Measurements from ENCODE around the gene OLIG1.

The OLIG1 gene

DNA sequence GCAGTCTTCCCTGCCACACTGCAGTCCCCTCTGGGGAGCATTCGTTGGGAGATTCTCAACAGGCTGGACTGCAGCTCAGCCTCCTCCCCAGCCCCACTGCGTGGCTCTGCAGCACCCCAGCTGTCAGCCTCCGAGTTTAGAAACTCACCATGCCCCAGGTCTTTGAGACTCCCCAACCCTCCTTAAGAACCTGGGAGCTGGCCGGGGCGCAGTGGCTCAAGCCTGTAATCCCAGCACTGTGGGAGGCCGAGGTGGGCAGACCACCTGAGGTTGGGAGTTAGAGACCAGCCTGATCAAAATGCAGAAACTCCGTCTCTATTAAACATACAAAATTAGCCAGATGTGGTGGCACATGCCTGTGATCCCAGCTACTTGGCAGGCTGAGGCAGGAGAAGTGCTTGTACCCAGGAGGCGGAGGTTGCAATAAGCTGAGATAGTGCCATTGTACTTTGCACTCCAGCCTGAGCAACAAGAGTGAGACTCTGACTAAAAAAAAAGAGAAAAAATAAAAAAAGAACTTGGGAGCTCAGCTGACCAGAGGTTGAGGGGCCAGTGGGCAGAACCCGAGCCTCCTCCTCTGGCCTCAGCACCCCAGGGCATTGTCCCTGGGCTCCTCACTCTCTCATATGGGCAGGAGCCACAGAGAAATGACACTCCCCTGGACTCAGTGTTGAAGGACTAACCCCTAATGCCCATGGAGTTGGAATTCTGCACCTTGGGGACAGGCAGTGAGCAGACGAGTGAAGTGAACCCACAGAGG is 38.6 kb upstream of the OLIG1 start:
- DNase-seq (ENCODE audit: low read depth), result no peak

DNA sequence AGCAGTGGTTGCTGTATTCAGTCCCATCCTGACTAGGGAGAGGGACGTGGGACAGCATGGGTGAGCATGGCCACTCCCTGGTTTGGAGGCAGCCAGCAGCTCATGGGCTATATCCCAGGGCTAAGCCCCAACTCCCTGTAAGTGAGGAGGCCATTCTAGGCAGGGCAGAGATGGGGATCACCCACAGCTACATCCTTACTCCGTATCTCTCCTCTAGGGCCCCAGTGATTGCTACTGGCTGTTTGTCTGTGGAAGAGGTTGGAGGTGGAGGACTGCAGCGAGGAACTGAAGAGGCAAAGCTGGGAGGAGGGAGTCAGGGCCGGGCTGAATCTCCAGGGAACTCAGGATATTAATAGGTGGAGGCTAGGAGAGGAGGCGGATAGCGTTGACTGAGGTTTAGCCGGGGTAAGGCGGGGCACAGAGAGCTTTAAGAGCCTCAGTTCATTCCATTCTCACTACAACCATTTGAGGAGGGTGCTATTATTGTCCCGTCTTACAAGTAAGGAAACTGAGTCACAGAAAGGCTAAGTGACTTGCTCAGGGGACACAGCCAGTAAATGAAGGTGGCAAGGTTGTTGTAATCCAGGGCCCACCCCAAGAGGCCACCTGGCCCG is 37.4 kb upstream of the OLIG1 start:
- DNase-seq (ENCODE audit: low read depth), result no peak

- DNase-seq (ENCODE audit: low read depth), result no peak
Measured at GRCh38 chr21:33033094-33033951, 36.6 kb upstream of the OLIG1 start.

DNA sequence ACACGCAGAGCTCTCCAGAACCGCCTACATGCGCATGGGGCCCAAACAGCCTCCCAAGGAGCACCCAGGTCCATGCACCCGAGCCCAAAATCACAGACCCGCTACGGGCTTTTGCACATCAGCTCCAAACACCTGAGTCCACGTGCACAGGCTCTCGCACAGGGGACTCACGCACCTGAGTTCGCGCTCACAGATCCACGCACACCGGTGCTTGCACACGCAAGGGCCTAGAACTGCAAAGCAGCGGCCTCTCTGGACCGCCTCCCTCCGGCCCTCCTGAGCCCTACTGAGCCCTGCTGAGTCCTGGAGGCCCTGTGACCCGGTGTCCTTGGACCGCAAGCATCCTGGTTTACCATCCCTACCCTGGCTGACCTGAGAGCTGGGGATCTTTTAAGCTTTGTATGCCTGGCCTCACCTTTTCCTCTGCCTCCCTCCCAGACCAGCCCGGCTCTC is 36.0 kb upstream of the OLIG1 start:
- no peak for DNase-seq (ENCODE audit: low read depth)

- DNase-seq (ENCODE audit: low read depth), result no peak
Measured at GRCh38 chr21:33035147-33035546, 34.8 kb upstream of the OLIG1 start.

GRCh38 chr21:33036430-33037162 is 33.3 kb upstream of the OLIG1 start:
- DNase-seq (ENCODE audit: low read depth), result no peak

DNA sequence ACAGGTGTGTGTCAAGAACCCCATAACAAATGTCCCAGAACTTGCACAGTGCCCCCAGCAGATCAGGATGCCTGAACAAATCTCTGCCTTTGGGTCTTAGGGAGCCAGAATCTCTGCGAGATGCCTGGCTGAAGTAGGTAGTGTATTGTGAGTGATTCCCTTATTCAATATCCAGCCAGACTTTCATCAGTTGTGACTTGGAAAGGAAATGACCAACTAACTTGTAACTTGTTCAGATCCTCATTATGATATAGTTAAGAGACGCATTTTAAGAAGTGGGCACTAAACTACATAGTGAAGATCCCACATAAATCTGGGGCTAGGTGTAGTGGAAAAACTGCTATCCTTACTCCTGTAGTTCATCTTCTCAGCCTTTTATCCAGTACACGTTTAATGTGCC is 32.4 kb upstream of the OLIG1 start:
- no peak for DNase-seq (ENCODE audit: low read depth)

GRCh38 chr21:33039536-33039935 is 30.4 kb upstream of the OLIG1 start:
- DNase-seq (ENCODE audit: low read depth), result no peak

GRCh38 chr21:33040215-33040614 is 29.7 kb upstream of the OLIG1 start:
- no peak for DNase-seq (ENCODE audit: low read depth)

DNA sequence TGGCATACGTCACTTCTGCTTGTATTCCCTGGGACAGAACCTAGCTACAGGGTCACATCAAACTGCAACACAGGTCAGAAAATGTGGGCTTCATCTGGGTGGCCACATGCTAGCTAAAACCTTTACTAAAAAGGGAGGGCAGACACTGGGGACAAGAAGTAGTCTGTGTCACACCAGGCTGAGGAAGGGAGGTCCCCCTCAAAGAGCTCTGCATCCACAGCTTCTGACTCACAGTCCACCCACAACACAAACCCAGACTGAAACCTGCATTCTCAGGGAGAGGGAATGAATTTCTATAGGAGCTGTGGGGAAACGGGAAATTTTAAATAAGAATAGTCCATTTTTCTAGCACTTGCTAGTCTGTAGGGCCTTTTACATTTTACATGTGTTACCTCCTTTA is 28.0 kb upstream of the OLIG1 start:
- DNase-seq (ENCODE audit: low read depth), result no peak

- DNase-seq (ENCODE audit: low read depth), result no peak
Measured at GRCh38 chr21:33042812-33043211, 27.1 kb upstream of the OLIG1 start.

GRCh38 chr21:33046455-33046854 is 23.5 kb upstream of the OLIG1 start:
- DNase-seq (ENCODE audit: low read depth), result no peak

- no peak for DNase-seq (ENCODE audit: low read depth)
Measured at GRCh38 chr21:33047231-33047630, 22.7 kb upstream of the OLIG1 start.

DNA sequence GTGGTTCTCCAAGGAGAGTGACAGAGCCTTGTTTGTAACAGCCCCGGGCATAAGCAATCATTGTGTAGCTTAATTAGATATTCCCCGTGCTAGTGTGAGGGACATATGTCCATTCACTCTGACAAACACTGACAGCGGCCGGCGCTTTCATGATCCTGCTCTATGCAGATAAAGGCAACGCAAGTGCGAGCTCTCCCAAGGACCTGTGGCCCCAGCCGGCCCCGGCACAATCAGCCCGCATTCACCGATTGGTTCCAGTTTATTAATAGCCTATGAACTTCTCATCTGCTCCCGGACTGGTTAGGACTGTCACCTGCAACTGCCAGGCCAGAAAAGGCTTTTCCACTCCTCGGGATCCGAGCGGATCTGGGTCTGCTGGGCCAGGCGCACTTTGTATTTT is 18.0 kb upstream of the OLIG1 start:
- DNase-seq (ENCODE audit: low read depth), result no peak

DNA sequence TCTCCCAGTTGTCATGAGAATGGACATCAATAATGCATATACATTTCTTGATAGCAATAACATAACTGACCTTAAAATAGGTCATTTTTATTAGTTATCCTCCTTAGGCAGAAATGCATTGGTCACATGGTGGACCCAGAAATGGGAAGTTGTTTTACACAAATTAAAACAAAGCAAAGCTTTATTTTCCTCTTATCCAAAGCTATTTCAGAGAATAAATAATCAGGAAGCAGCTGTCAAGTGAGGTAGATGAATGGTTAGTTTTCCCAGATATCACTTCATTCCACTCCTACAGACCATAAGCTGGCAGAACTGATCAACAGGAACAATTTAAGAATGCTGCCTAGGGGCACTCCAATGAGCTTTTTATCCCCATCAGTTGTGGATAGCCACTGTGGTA is 16.0 kb upstream of the OLIG1 start:
- no peak for DNase-seq (ENCODE audit: low read depth)

DNA sequence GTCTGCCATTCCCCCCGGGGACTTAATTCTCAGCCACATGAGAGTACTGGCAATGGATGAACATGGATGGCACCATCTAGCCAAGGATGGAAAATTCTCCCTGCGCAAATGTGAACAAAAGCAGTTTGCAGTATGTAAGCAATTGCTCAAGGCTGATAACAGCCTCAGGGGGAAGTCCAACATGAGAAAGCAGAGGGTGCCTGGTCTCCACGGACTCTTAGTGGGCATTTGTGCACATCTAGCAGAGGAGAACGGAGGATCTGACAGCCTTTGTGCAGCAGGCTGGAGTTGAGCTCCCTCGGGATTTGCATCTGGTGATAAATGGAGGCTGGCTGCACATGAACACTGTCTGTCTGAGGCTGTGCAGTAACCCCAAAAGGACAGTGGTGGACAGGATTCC is 13.9 kb upstream of the OLIG1 start:
- no peak for DNase-seq (ENCODE audit: low read depth)

- no peak for DNase-seq (ENCODE audit: low read depth)
Measured at GRCh38 chr21:33057385-33057940, 12.5 kb upstream of the OLIG1 start.

DNA sequence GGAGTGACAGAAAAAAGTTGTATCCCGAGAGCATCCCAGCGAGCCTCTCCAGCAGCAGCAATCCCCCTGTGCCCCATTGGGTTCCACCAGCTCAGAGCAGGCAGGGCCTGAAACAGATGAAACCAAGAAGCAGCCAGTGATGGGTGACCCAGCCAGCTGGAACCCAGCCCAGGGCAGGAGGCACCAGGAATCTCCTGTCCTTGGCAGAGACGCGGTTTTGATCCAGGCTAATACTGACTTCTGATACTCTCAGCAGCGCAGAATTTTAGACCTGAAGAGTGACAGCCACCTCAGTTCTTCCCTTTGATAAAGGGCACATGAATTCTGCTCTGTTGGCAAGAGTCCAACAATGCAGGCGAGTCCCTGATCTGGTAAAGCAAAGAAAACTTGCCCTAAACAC is 11.4 kb upstream of the OLIG1 start:
- DNase-seq (ENCODE audit: low read depth), result no peak

DNA sequence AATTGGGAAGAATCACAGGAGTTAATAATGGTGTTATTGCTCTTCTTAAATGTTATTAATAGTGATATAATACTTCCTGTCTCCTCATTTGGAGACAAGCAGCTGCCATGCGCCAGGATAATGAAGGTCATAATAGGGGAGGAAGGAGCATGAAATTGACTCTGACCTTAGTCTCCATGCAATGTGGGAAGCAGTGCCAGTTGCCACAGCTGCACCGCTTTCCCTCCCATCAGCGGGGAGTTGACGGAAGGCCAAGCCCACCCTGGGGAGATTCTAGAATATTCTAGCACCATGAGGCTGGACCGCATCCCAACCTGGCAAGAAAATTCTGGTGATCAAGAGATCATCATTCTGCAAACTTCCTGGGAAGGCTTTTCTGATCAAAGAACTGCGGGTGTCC is 11.0 kb upstream of the OLIG1 start:
- DNase-seq (ENCODE audit: low read depth), result no peak

DNA sequence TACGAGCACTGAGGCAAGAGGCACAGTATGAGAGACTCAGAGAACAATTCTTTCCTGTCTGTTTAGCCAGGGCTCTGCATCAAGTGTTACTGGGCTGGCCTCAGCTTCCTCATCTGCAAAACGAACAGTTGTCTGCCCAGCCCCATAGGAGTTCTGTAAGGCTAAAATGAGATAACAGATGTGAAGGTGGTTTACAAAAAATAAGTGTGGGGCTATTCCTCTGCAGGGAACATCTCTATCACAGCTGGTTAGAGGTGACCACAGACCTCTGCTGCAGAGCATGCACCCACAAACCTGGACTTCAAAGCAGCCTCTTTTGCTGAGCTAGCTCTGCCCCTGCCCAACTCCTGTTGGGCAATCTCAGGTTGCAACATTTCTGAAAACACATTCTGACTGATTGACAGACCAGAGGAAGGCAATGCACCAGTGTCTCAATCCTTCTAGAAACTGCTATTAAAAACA is 10.5 kb upstream of the OLIG1 start:
- no peak for DNase-seq (ENCODE audit: low read depth)

GRCh38 chr21:33061233-33061632 is 8.7 kb upstream of the OLIG1 start:
- no peak for DNase-seq (ENCODE audit: low read depth)

- DNase-seq (ENCODE audit: low read depth), result no peak
Measured at GRCh38 chr21:33063375-33063883, 6.5 kb upstream of the OLIG1 start.
